Ovary (tissue), 9 donors: ENCODE results near the gene UPF1. TPM values are rescaled to one million over a fixed set of nuclear protein-coding genes. Genes with fewer than 3 reads are reported as not detected.

ENCODE experiments used
- DNase-seq, 5 donors: peaks; one replicate each; pipeline ENCODE4 v3.0.0-alpha.2; 2019 to 2020
- H3K27ac ChIP-seq, 2 donors: fragments of 200-600 bp; one replicate each; pipeline versions ENCODE4 v1.5.1 to v1.8.0; 2019 to 2022
- H3K27me3 ChIP-seq: fragments of 200-600 bp; one replicate; pipeline ENCODE4 v1.8.0; 2022
- H3K36me3 ChIP-seq: fragments of 200-600 bp; sonication (generic); one replicate; pipeline ENCODE4 v1.5.1; 2019
- H3K4me1 ChIP-seq: one replicate; pipeline ENCODE4 v1.8.1; 2013; ENCODE audit warnings: mild to moderate bottlenecking, moderate library complexity; ENCODE audit not compliant: insufficient read depth
- H3K4me3 ChIP-seq: fragments of 200-600 bp; sonication (generic); one replicate; pipeline ENCODE4 v1.5.1; 2017
- H3K9me3 ChIP-seq, 2 donors: fragments of 200-600 bp in 1 of 2; sonication (generic) in 1 of 2; one replicate each; pipeline versions ENCODE4 v1.5.1 to v1.8.1; 2013 to 2019; ENCODE audit warnings: mild to moderate bottlenecking in 1 of 2, moderate library complexity in 1 of 2
- CTCF ChIP-seq, 3 donors: fragments of 450-650 bp in 2 of 3; fragments of 200-600 bp in 1 of 3; IDR thresholded peaks; one replicate each; pipeline versions ENCODE4 v1.5.1 to v1.8.0; 2016 to 2022; ENCODE audit warnings: antibody characterized with exemption in 3 of 3, mild to moderate bottlenecking in 1 of 3
- EP300 ChIP-seq: sonication (generic); formaldehyde crosslinking; IDR thresholded peaks from one replicate; pipeline ENCODE4 v1.6.1; 2017; ENCODE audit warnings: antibody characterized with exemption
- POLR2A ChIP-seq: fragments of 450-650 bp; IDR thresholded peaks from one replicate; pipeline ENCODE4 v1.6.1; 2017; ENCODE audit warnings: antibody characterized with exemption, mild to moderate bottlenecking, moderate library complexity
- WGBS, 3 donors: extraction: QIAGEN DNeasy Blood & Tissue Kit in 1 of 3; methylation state at CpG; one replicate each; pipeline versions ENCODE4 v1.1.5 to v1.1.7; 2013 to 2017; 5-methylcytosine and 5-hydroxymethylcytosine counted together
- intact Hi-C, 4 donors: fragments of 100-400 bp; cut with DNase I; formaldehyde crosslinking; loops; one replicate each; pipeline versions ENCODE4 v1.11.0 to v1.15.1; 2022 to 2023
- polyA plus RNA-seq, 2 donors: library from polyadenylated mRNA; stranded (reverse); fragments of 200-250 nt in 1 of 2; fragments of 350-450 nt in 1 of 2; fragmentation: Illumina TruSeq in 1 of 2; extraction: RNeasy Lipid Tissue Mini Kit (QIAGEN cat#74804) in 1 of 2; gene quantifications; one replicate each; pipeline ENCODE4 v1.2.3, GENCODE V29; 2013 to 2014
- total RNA-seq, 7 donors: library from RNA; depleted of rRNA in 2 of 7; stranded (reverse); fragments of >200 nt in 2 of 7; fragmentation: NEBNext Ultra II Directional in 3 of 7; extraction: Animal tissue kit (Norgen Biotek cat#: 25700) in 3 of 7; gene quantifications; one replicate each; pipeline versions ENCODE4 v1.1.0 to v1.2.4, GENCODE V29; 2016 to 2023
- donor health status: DM: no; HTN: no; CAD: no; lungs with moderate emphysema.
- donor health status: DM: no; HTN: no; CAD: no.
- donor health status: Bipolar disorder and iron deficiency.
- donor health status: DM: yes; HTN: yes; CAD: no.
- donor health status: DM: no; HTN: no; CAD: no.
- donor health status: DM: yes; HTN: yes; CAD: no.

Gene UPF1
- total and polyA plus RNA-seq, 9 donors: 35.4 to 89.0 (median 59.7) TPM

- no peak for TF ChIP-seq EP300
- TF ChIP-seq POLR2A: no peak
- TF ChIP-seq CTCF (IDR thresholded peaks at IDR 0.05): no peak
- H3K4me1 ChIP-seq: peaks cover 15% of the 10 kb centered on the region
- peak overlapping the region; percentile 78 for H3K4me3 ChIP-seq
- no peaks in the 10 kb centered on the region for H3K27me3 ChIP-seq
- no peaks in the 10 kb centered on the region for H3K36me3 ChIP-seq
- no peaks in the 10 kb centered on the region for H3K9me3 ChIP-seq
- H3K27ac ChIP-seq: peak overlapping the region in 1 of 2 donors; percentile 33
- DNase-seq: no peak
- intact Hi-C loops: no loop called here
- 2 to 4% (median 3%) methylated on average over 9 of the region's 9 CpGs for WGBS, 3 donors
Observed at GRCh38 chr19:18833141-18833476, 1.4 kb downstream of the UPF1 start.

DNA sequence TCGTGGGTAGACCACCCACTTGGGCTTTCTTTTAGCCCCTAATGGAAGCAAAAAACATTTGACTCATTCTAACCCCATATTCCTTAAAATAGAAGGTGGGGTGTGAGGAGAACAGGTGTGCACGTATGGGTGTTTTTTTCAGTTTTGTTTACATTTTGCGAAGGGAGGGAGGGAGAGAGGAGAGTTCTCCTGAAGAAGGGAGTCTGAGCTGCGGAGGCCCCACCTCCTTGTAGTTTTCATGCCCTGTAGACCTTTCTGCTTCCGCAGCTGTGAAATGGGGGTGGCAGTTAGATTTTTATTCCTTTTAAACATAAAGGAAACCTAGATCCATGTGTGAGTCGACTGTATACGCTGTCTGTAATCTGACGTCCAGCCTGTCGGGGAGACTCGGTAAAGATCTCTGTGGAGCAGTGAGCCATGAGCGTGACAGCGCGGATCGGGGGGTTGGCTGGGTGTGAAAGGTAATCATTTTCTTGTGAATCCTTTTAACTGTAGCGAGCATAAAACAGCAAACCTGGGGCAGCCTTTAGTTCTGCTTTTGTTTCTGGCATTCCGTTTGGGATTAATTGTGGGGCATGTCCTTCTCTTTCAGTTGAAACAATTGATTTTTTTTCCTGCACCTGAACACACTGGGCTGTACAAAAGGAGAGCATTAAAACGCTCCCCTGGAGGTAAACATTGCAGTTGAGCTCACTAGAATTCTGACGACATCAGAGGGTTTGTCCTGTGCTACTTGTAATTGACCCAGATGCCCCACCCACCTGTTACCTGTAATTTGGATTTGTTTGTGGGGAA is 2.3 kb downstream of the UPF1 start:
- TF ChIP-seq POLR2A (no peak), EP300 (no peak), CTCF (IDR thresholded peaks at IDR 0.05) (no peak)
- DNase-seq: no peak
- intact Hi-C loops: no loop called here
- Histone ChIP-seq H3K36me3 (no peaks in the 10 kb centered on the region), H3K4me1 (peaks cover 15% of the 10 kb centered on the region), H3K27ac (no peak overlapping the region), H3K4me3 (peak overlapping the region; percentile 78), H3K9me3 (no peaks in the 10 kb centered on the region), H3K27me3 (no peaks in the 10 kb centered on the region)
- 13 to 23% (median 18%) methylated on average over 18 of the region's 18 CpGs for WGBS, 3 donors

DNA sequence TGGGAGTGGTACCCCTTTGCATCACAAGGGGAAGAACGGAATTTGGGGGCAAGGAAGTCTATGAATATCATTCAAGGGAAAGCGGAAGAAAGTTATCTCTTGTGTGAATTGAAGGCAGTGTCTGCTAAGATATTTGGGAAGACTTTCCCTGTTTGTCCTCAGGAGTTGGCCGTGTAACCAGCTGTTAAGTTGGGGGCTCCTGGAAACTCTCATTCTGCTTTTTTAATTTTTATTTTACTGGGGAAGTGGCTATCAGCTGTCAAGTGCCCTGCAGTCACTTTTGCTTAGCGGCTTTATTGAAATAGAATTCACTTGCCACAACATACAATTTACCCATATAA is 2.9 kb downstream of the UPF1 start:
- TF ChIP-seq CTCF (IDR thresholded peaks at IDR 0.05): no peak
- no peak for TF ChIP-seq EP300
- no peak for TF ChIP-seq POLR2A
- H3K4me1 ChIP-seq: peaks cover 20% of the 10 kb centered on the region
- no peaks in the 10 kb centered on the region for H3K36me3 ChIP-seq
- no peaks in the 10 kb centered on the region for H3K27me3 ChIP-seq
- no peak overlapping the region for H3K27ac ChIP-seq
- 59 to 74% (median 69%) methylated on average over 4 of the region's 4 CpGs for WGBS, 3 donors
- intact Hi-C loops: no loop called here
- no peak for DNase-seq
- H3K9me3 ChIP-seq: no peaks in the 10 kb centered on the region
- H3K4me3 ChIP-seq: no peak overlapping the region

DNA sequence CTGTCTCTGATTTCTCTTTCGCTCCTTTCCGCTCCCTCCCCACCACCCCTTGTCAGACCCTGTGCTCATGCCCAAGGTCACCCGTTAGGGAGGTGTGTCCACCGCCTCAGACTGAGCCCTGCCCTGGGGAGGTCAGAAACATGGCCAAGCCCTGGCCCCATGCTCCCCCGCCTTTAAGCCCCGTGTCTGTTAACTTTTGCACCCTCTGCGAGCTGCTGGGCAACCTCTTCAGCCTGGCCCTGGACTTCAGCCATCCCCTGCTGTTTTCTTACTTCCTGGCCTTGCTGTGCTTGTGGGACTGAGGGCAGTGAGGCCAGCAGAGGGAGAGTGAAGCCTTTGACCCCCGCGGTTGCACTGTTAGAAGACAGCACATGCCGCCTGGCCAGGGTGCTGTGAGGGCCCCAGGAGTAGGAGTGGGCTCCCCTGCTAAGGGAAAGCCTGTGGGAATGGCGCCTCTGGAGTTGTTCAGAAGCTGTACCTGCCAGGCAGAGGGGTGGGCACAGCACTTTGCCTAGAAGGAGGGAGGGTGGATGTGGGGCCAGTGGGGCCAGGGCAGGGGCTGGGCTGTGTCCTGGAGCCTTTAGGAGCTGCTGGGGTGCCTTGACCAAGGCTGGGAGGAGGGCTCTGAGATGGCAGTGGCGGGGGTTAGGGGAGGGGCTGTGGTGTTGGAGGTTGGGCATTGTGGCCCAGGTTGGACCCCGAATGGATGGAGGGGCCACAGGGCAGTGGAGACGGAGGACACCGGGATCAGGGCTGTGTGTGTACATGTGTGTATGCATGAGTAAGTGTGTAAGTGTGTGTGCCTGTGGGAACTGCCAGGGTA is 7.9 kb downstream of the UPF1 start:
- no peak overlapping the region for H3K4me3 ChIP-seq
- 44 to 62% (median 50%) methylated on average over 15 of the region's 15 CpGs for WGBS, 3 donors
- intact Hi-C loops: no loop called here
- TF ChIP-seq CTCF (IDR thresholded peaks at IDR 0.05) (no peak), POLR2A (no peak), EP300 (no peak)
- H3K27ac ChIP-seq: no peak overlapping the region
- H3K27me3 ChIP-seq: no peaks in the 10 kb centered on the region
- H3K4me1 ChIP-seq: peaks cover 30% of the 10 kb centered on the region
- H3K36me3 ChIP-seq: no peaks in the 10 kb centered on the region
- no peaks in the 10 kb centered on the region for H3K9me3 ChIP-seq
- peak in 1 of 5 donors; percentile 23 for DNase-seq
